Measurements from ENCODE around the gene PDXDC1. TPM values are rescaled to one million over a fixed set of nuclear protein-coding genes. Genes with fewer than 3 reads are reported as not detected.
"Not testable (repeated sequence)": the region's sequence is repeated elsewhere in the genome, so short reads cannot be mapped to it uniquely, and the experiment has no call there.

The PDXDC1 gene
- total and polyA plus RNA-seq, 5 donors, result 31.5 to 106 (median 88.3) TPM

DNA sequence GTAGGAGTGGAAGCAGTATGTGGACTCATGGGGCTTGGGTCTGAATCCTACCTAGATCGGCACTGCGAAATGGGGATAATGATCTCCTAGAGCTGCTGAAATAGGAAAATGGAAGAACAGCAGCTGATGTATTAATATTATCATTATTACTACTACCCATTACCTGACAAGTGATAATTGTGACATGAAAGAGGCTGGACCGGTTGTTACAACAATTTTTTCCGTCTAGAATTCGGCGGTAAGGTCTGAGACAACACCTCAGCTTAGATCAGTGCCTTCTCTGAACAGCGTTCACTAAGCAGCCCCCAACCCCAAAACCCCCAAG, 533 bp upstream of the PDXDC1 start:
- H3K4me1 ChIP-seq (ENCODE audit: control insufficient read depth, insufficient read depth, low read length); ATAC-seq; H3K9me3 ChIP-seq (ENCODE audit: control insufficient read depth, low read length); H3K27me3 ChIP-seq (ENCODE audit: control insufficient read depth, insufficient read depth); intact Hi-C loops (cut with DNase I); H3K27ac ChIP-seq (ENCODE audit: low read length); DNase-seq: not testable (repeated sequence)
- 3% methylated on average over 7 of the region's 7 CpGs for WGBS
- peak overlapping the region; percentile 52 for H3K4me3 ChIP-seq (ENCODE audit: low read length)

DNA sequence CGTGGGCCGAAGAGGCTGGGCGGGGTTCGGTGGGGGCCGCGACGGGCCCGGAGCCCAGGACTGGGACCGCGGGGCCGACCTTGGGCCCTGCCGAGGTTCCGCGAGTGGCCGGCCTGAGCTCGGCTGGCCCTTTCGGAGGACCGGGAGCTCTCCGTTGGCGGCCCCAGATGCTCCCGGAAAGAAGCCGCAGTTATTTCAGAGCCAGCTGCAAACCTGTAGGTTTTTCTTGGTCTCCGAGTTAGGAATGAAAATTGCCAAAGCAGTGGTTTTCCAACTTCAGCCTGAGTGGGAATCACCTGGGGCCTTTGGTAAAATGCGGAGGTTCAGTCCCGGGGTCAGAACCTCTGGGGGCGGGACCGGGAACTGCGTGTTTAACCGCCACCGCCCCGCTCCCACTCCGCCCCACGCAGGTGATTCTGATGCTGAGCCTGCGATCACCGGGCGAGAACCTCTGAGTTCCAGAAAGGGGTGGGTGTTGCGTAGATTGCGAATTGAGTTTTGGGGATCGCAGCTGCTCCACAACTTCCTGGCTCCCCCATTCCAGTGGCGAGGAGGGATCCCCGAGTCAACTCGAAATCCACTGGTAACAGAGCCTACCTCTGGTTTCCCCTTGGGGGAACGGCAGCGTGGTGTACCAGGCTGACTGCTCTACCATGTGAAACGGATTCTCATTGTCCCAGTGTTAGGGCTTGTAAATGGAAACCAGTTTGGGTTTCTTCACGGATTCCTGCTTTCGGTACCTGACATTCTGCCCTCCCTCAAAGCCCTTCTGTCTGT, 780 bp downstream of the PDXDC1 start:
- DNase-seq, result peak; percentile 38 to 84 (median 69)
- intact Hi-C loops (cut with DNase I); H3K27me3 ChIP-seq (ENCODE audit: control insufficient read depth, insufficient read depth); H3K4me1 ChIP-seq (ENCODE audit: control insufficient read depth, insufficient read depth, low read length); H3K9me3 ChIP-seq (ENCODE audit: control insufficient read depth, low read length): not testable (repeated sequence)
- peak overlapping the region; percentile 52 for H3K4me3 ChIP-seq (ENCODE audit: low read length)
- peak overlapping the region; percentile 88 for H3K27ac ChIP-seq (ENCODE audit: low read length)
- 2% methylated on average over 47 of the region's 47 CpGs for WGBS
- peak; percentile 25 to 41 for ATAC-seq

DNA sequence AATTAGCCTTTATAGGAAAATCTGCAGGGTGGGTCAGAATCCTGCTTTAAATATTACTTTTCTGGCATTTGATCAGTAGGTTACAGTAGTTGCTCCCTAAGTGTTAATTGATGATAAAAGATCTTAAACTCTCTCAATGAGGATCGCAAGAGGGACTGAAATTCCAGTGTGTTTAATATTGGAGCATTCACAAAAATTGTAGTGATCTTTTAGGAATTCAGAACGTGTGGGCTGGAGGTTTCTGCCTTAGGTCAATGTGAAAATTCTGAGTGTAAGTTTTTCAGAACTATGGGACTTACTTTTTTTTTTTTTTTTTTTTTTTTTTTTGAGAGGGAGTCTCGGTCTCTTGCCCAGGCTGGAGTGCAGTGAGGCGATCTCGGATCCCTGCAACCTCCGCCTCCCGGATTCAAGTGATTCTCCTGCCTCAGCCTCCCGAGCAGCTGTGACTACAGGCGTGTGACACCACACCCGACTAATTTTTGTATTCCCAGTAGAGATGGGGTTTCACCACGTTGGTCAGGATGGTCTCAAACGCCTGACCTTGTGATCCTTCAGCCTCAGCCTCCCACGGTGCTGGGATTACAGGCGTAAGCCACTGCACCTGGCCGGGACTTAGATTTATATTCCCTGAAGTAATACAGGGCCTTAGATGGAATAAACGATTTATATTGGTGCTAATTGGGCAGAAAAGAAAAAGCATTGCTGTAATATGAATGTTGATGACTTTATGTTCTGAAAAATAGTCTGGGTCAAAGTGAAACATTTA, 2.3 kb downstream of the PDXDC1 start:
- 75% methylated on average over 14 of the region's 16 CpGs for WGBS
- H3K4me3 ChIP-seq (ENCODE audit: low read length); ATAC-seq; H3K4me1 ChIP-seq (ENCODE audit: control insufficient read depth, insufficient read depth, low read length); H3K27ac ChIP-seq (ENCODE audit: low read length); intact Hi-C loops (cut with DNase I); H3K9me3 ChIP-seq (ENCODE audit: control insufficient read depth, low read length); H3K27me3 ChIP-seq (ENCODE audit: control insufficient read depth, insufficient read depth): not testable (repeated sequence)
- peak in 1 of 3 donors; percentile 52 for DNase-seq

DNA sequence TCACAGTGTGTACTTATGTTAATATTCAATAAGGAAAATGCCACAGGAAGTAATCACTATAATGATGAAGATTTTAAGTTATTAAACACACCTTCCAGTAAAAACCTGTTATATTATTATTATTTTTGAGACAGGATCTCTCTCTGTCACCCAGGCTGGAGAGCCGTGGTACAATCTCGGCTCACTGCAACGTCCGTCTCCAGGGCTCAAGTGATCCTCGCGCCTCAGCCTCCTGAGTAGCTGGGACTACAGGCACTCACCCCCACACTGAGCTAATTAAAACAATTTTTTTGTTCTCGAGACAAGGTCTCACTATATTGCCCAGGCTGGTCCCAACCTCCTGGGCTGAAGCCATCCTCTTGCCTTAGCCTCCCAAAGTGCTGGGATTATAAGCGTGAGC, 3.5 kb downstream of the PDXDC1 start:
- DNase-seq, result peak in 1 of 3 donors; percentile 35
- H3K4me1 ChIP-seq (ENCODE audit: control insufficient read depth, insufficient read depth, low read length); intact Hi-C loops (cut with DNase I); H3K27ac ChIP-seq (ENCODE audit: low read length); H3K9me3 ChIP-seq (ENCODE audit: control insufficient read depth, low read length); ATAC-seq; H3K4me3 ChIP-seq (ENCODE audit: low read length); H3K27me3 ChIP-seq (ENCODE audit: control insufficient read depth, insufficient read depth): not testable (repeated sequence)
- WGBS, result 96% methylated on average over 8 of the region's 8 CpGs

DNA sequence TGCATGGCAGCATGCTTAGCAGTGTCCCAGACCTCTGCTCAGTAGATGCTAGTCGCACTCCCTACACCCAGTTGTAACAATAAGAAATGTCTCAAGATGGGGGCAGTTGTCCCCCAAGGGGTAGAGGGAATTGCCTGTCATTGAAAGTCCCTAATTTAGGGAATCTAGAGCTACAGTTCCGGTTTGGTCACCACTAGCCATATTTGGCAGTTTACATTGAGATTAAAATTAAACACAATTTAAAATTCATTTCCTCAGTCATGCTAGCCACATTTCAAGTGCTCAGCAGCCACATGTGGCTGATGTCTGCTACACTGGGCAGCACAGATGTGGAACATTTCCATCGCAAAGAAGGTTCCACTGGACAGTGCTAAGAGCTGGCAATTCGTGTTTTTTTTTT, 4.1 kb downstream of the PDXDC1 start:
- H3K4me1 ChIP-seq (ENCODE audit: control insufficient read depth, insufficient read depth, low read length); H3K4me3 ChIP-seq (ENCODE audit: low read length); H3K9me3 ChIP-seq (ENCODE audit: control insufficient read depth, low read length); ATAC-seq; DNase-seq; intact Hi-C loops (cut with DNase I); H3K27ac ChIP-seq (ENCODE audit: low read length); H3K27me3 ChIP-seq (ENCODE audit: control insufficient read depth, insufficient read depth): not testable (repeated sequence)
- whole genome bisulfite sequencing, result 82% methylated on average over 4 of the region's 4 CpGs

DNA sequence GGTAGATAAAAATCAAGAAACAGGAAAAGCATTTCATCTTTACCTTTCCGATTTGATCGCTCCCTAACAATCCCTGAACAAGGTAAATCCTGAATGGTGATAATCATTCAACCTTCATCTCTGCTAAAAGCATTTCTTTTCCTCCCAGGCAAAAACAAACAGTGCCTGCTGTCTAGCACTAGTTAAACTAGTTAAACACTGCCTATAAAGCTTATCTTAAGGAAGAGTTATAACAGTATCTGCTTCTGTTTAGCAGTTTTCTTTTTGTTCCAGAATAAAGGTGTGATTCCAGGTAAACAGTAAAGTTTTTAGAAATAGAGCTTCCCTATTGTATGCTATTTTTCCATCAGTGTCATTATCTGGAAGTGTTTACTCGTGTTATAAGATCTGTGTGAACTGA, 6.4 kb downstream of the PDXDC1 start:
- DNase-seq; H3K4me3 ChIP-seq (ENCODE audit: low read length); intact Hi-C loops (cut with DNase I); H3K27ac ChIP-seq (ENCODE audit: low read length); H3K4me1 ChIP-seq (ENCODE audit: control insufficient read depth, insufficient read depth, low read length); H3K9me3 ChIP-seq (ENCODE audit: control insufficient read depth, low read length); H3K27me3 ChIP-seq (ENCODE audit: control insufficient read depth, insufficient read depth); ATAC-seq: not testable (repeated sequence)
- WGBS, result 72% methylated on average over 3 of the region's 3 CpGs

DNA sequence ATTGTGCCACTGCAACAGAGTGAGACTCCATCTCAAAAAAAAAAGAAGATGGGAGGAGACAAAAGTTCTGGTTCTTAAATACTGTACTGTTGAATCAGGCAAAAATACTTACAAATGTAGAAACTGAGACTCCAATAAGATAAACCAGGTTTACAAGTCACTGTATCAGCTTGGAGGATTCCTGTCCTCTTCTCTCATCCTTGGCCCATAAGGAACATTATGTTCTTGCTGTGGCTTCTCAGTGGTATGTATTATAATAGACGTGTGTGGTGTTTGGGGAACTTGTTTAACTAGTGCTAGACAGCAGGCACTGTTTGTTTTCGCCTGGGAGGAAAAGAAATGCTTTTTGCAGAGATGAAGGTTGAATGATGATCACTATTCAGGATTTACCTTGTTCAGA, 7.7 kb downstream of the PDXDC1 start:
- H3K27ac ChIP-seq (ENCODE audit: low read length); DNase-seq; H3K9me3 ChIP-seq (ENCODE audit: control insufficient read depth, low read length); H3K4me1 ChIP-seq (ENCODE audit: control insufficient read depth, insufficient read depth, low read length); H3K27me3 ChIP-seq (ENCODE audit: control insufficient read depth, insufficient read depth); intact Hi-C loops (cut with DNase I); H3K4me3 ChIP-seq (ENCODE audit: low read length): not testable (repeated sequence)
- peak; percentile 29 to 48 for ATAC-seq
- WGBS, result 8% methylated on average over 1 of the region's 2 CpGs

DNA sequence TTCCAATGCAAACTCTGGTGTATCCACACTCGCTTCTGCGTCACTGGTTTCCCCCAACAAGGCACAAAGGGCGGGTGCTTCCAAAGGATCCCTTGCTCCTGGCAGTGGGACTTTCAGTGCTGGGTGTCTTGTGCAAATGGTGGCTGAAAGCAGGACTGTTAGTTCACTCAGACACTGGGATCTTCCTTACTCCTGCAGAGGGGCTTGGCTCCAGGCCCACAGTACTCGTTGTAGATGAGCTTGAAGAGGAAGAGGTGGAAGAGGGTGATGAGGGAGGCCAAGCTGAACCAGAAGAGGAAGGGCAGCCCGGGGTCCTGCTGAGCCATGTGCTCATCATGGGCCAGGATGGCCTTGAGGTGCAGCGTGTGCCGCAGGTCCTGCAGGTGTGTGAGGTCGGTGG, 13.3 kb downstream of the PDXDC1 start:
- WGBS, result 77% methylated on average over 8 of the region's 8 CpGs
- H3K27me3 ChIP-seq (ENCODE audit: control insufficient read depth, insufficient read depth); H3K4me3 ChIP-seq (ENCODE audit: low read length); H3K9me3 ChIP-seq (ENCODE audit: control insufficient read depth, low read length); H3K27ac ChIP-seq (ENCODE audit: low read length); intact Hi-C loops (cut with DNase I); H3K4me1 ChIP-seq (ENCODE audit: control insufficient read depth, insufficient read depth, low read length): not testable (repeated sequence)
- DNase-seq (peak in 1 of 3 donors; percentile 48), ATAC-seq (peak; percentile 22 to 41)

DNA sequence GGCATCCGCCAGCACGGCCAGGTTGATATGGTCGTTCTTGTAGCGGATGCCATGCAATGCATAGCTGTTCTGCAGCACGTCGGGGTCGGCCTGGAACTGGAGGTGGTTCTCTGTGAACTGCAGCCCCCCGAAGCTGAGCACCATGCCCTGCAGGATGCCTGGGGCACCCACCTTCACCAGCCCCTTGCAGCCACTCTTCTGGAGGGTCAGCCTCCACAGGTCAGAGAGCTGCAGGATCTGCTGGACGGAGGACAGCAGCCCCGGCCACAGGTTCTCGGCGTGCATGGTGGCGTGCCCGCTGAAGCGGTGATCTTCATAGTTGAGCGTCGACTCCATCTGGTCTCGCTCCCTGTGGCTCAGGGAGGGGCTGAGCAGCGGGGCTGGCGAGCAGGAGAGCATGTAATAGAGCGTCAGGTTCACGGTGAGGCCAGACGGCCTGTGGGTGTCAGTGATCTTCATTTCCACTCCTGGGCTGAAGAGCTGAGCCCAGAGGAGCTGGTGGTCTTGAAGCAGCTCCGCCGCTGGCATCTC, 13.9 kb downstream of the PDXDC1 start:
- H3K4me1 ChIP-seq (ENCODE audit: control insufficient read depth, insufficient read depth, low read length); H3K4me3 ChIP-seq (ENCODE audit: low read length); H3K27ac ChIP-seq (ENCODE audit: low read length); H3K9me3 ChIP-seq (ENCODE audit: control insufficient read depth, low read length); H3K27me3 ChIP-seq (ENCODE audit: control insufficient read depth, insufficient read depth); intact Hi-C loops (cut with DNase I): not testable (repeated sequence)
- ATAC-seq (peak; percentile 13 to 24), DNase-seq (peak in 1 of 3 donors; percentile 59)
- 91% methylated on average over 25 of the region's 25 CpGs for whole genome bisulfite sequencing

DNA sequence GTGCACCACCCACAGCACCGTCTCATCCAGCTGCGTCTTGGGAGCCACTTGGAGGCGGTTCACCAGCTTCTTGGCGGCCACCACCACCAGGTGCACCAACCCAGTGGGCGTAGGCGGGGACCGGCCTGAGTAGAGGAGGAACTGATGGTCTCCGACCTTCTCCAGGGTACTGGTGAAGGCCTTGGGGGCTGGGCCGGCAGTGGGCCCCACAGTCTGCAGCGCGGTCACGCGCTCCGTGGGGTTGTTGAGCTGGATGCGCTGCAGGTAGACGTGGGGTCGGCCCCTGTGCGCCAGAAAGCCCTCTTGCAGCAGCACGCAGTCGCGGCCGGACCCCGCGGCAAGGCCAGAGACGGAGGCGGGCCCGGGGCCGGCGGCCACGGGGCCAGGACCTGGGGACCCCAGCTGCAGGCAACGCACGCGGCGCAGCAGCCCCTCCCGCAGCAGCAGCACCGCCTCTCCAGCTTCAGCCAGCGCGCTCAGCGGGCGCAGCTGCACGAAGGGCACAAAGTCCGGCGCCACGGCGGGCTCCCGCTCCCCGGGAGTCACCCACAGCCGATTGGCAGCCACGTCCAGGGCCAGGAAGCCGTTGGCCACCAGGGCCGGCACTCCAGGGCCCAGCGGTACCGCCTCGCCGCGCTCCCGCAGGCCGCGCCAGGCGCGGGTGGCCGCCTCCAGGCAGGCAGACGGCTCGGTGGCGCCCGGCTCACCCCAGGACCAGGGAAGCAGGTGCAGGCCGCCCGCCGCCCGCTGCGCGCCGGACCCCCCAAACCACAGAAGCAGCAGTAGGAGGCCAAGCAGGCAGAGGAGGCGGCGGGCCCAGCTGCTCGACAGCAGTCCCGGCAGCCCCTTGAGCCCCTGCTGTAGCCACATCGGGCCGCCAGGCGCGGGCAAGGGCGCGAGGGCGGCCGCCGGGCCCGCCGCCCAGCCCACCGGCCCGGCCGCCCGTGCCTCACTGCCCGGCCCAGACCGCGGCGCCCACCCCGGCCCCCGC, 14.8 kb downstream of the PDXDC1 start:
- intact Hi-C loops (cut with DNase I); H3K4me3 ChIP-seq (ENCODE audit: low read length); H3K9me3 ChIP-seq (ENCODE audit: control insufficient read depth, low read length); H3K4me1 ChIP-seq (ENCODE audit: control insufficient read depth, insufficient read depth, low read length); H3K27ac ChIP-seq (ENCODE audit: low read length); H3K27me3 ChIP-seq (ENCODE audit: control insufficient read depth, insufficient read depth): not testable (repeated sequence)
- WGBS, result 73% methylated on average over 88 of the region's 98 CpGs
- ATAC-seq (peak; percentile 29 to 61), DNase-seq (peak in 2 of 3 donors; percentile 29 to 62)
